ENCODE results near the gene MYCN.
"Not testable (repeated sequence)": the region's sequence is repeated elsewhere in the genome, so short reads cannot be mapped to it uniquely, and the experiment has no call there.

Gene MYCN

GRCh38 chr2:15906778-15907177 lies 33.6 kb upstream of the MYCN start:
- TF ChIP-seq MYC (IDR thresholded peaks at IDR 0.05; ENCODE audit: low read depth, low read length) (no peak), POLR2A (IDR thresholded peaks at IDR 0.05; ENCODE audit: extremely low read depth, insufficient read length) (no peak)
- TF ChIP-seq, protein P1, sequence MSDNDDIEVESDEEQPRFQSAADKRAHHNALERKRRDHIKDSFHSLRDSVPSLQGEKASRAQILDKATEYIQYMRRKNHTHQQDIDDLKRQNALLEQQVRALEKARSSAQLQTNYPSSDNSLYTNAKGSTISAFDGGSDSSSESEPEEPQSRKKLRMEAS (IDR thresholded peaks at IDR 0.05; ENCODE audit: low read depth, low read length) = no peak
- TF ChIP-seq, protein P2, sequence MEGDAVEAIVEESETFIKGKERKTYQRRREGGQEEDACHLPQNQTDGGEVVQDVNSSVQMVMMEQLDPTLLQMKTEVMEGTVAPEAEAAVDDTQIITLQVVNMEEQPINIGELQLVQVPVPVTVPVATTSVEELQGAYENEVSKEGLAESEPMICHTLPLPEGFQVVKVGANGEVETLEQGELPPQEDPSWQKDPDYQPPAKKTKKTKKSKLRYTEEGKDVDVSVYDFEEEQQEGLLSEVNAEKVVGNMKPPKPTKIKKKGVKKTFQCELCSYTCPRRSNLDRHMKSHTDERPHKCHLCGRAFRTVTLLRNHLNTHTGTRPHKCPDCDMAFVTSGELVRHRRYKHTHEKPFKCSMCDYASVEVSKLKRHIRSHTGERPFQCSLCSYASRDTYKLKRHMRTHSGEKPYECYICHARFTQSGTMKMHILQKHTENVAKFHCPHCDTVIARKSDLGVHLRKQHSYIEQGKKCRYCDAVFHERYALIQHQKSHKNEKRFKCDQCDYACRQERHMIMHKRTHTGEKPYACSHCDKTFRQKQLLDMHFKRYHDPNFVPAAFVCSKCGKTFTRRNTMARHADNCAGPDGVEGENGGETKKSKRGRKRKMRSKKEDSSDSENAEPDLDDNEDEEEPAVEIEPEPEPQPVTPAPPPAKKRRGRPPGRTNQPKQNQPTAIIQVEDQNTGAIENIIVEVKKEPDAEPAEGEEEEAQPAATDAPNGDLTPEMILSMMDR (IDR thresholded peaks at IDR 0.05; ENCODE audit: low read depth, low read length) = no peak
- no peak overlapping the region for H3K4me3 ChIP-seq (ENCODE audit: low read depth, low read length)
- DNase-seq (ENCODE audit: low read depth) = no peak

GRCh38 chr2:15907461-15908324 lies 32.7 kb upstream of the MYCN start:
- no peak overlapping the region for H3K4me3 ChIP-seq (ENCODE audit: low read depth, low read length)
- TF ChIP-seq POLR2A (IDR thresholded peaks at IDR 0.05; ENCODE audit: extremely low read depth, insufficient read length) (no peak), MYC (IDR thresholded peaks at IDR 0.05; ENCODE audit: low read depth, low read length) (no peak)
- TF ChIP-seq, protein P2 (IDR thresholded peaks at IDR 0.05; ENCODE audit: low read depth, low read length) = no peak
- TF ChIP-seq, protein P1 (IDR thresholded peaks at IDR 0.05; ENCODE audit: low read depth, low read length) = no peak
- no peak for DNase-seq (ENCODE audit: low read depth)

- TF ChIP-seq MYC (IDR thresholded peaks at IDR 0.05; ENCODE audit: low read depth, low read length) (no peak), POLR2A (IDR thresholded peaks at IDR 0.05; ENCODE audit: extremely low read depth, insufficient read length) (no peak)
- TF ChIP-seq, protein P2 (IDR thresholded peaks at IDR 0.05; ENCODE audit: low read depth, low read length) = no peak
- H3K4me3 ChIP-seq (ENCODE audit: low read depth, low read length) = no peak overlapping the region
- DNase-seq (ENCODE audit: low read depth) = no peak
Observed at GRCh38 chr2:15908371-15908770, 32.0 kb upstream of the MYCN start.

DNA sequence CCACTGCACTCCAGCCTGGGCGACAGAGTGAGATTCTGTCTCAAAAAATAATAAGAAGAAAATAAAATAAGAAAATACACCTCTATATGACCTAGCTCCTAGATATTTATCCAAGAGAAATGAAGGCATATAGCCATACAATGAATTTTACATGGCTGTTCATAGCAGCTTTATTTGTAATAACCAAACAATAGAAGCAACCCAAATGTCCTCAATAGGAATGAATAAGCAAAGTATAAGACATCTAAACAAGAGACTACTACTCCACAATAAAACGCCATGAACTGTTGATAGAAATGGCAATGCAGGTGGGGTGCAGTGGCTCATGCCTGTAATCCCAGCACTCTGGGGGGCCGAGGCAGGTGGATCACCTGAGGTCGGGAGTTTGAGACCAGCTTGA lies 31.2 kb upstream of the MYCN start:
- TF ChIP-seq MYC (IDR thresholded peaks at IDR 0.05; ENCODE audit: low read depth, low read length) (no peak), POLR2A (IDR thresholded peaks at IDR 0.05; ENCODE audit: extremely low read depth, insufficient read length) (no peak)
- TF ChIP-seq, protein P1 (IDR thresholded peaks at IDR 0.05; ENCODE audit: low read depth, low read length) = no peak
- TF ChIP-seq, protein P2 (IDR thresholded peaks at IDR 0.05; ENCODE audit: low read depth, low read length) = no peak
- H3K4me3 ChIP-seq (ENCODE audit: low read depth, low read length) = no peak overlapping the region
- DNase-seq (ENCODE audit: low read depth) = no peak

DNA sequence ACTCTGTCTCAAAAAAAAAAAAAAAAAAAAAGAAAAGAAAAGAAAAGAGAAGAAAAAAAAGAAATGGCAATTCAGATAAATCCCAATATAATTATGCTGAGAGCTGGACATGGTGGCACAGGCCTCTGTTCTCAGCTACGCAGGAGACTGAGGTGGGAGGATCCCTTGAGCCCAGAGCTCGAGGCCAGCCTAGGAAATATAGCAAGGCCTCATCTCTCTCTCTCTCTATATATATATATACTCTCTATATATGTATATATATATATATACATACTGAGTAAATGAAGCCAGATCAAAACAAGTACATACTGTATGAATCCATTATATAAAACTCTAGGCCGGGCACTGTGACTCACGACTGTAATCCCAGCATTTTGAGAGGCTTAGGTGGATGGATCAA lies 30.6 kb upstream of the MYCN start:
- H3K4me3 ChIP-seq (ENCODE audit: low read depth, low read length) = no peak overlapping the region
- DNase-seq (ENCODE audit: low read depth) = no peak
- TF ChIP-seq, protein P2 (IDR thresholded peaks at IDR 0.05; ENCODE audit: low read depth, low read length) = no peak

DNA sequence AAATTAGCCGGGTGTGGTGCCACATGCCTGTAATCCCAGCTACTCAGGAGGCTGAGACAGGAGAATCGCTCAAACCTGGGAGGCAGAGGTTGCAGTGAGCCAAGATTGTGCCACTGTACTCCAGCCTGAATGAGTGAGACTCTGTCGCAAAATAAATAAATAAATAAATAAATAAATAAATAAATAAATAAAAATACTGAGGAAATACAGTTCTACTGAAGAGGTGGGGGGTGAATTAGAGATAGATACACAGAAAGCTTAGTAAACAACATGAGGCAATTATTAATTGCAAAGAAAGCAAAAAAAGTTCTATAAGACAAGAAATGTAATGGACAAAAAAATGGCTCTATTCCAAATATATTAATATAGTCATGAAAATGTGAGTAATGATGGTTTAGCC lies 29.1 kb upstream of the MYCN start:
- not testable (repeated sequence) for H3K4me3 ChIP-seq (ENCODE audit: low read depth, low read length); DNase-seq (ENCODE audit: low read depth)

All from NB4 (cell line).